Measurements from ENCODE around the gene NPPB.

Gene NPPB

GRCh38 chr1:11869104-11869503 lies 10.4 kb upstream of the NPPB start:
- no peak overlapping the region for H3K4me3 ChIP-seq (replicated peaks; ENCODE audit: low read depth, low read length)
- H3K27me3 ChIP-seq (replicated peaks; ENCODE audit: control insufficient read depth, insufficient read depth, low read length) = no peaks in the 10 kb centered on the region; the same call in none of the 2 replicates
- no peak for DNase-seq (ENCODE audit: extremely low read depth, insufficient read length)
- TF ChIP-seq CTCF (IDR thresholded peaks at IDR 0.05; ENCODE audit: insufficient read depth, low read length, poor library complexity, severe bottlenecking) = no peak
- H3K36me3 ChIP-seq (ENCODE audit: control insufficient read depth, insufficient read depth, low read length) = no peaks in the 10 kb centered on the region

- TF ChIP-seq CTCF (IDR thresholded peaks at IDR 0.05; ENCODE audit: insufficient read depth, low read length, poor library complexity, severe bottlenecking) = no peak
- Histone ChIP-seq H3K27me3 (replicated peaks; ENCODE audit: control insufficient read depth, insufficient read depth, low read length) (no peaks in the 10 kb centered on the region; the same call in none of the 2 replicates), H3K4me3 (replicated peaks; ENCODE audit: low read depth, low read length) (no peak overlapping the region), H3K36me3 (ENCODE audit: control insufficient read depth, insufficient read depth, low read length) (no peaks in the 10 kb centered on the region)
- DNase-seq (ENCODE audit: extremely low read depth, insufficient read length) = no peak
Measured at GRCh38 chr1:11868331-11868980, 9.7 kb upstream of the NPPB start.

GRCh38 chr1:11862890-11863289 lies 4.1 kb upstream of the NPPB start:
- H3K36me3 ChIP-seq (ENCODE audit: control insufficient read depth, insufficient read depth, low read length) = no peaks in the 10 kb centered on the region
- DNase-seq (ENCODE audit: extremely low read depth, insufficient read length) = no peak
- TF ChIP-seq CTCF (IDR thresholded peaks at IDR 0.05; ENCODE audit: insufficient read depth, low read length, poor library complexity, severe bottlenecking) = no peak
- peaks cover 3% of the 10 kb centered on the region for H3K27me3 ChIP-seq (replicated peaks; ENCODE audit: control insufficient read depth, insufficient read depth, low read length)
- H3K4me3 ChIP-seq (replicated peaks; ENCODE audit: low read depth, low read length) = no peak overlapping the region

GRCh38 chr1:11860587-11860986 lies 1.8 kb upstream of the NPPB start:
- TF ChIP-seq CTCF (IDR thresholded peaks at IDR 0.05; ENCODE audit: insufficient read depth, low read length, poor library complexity, severe bottlenecking) = no peak
- Histone ChIP-seq H3K4me3 (replicated peaks; ENCODE audit: low read depth, low read length) (no peak overlapping the region), H3K36me3 (ENCODE audit: control insufficient read depth, insufficient read depth, low read length) (no peaks in the 10 kb centered on the region), H3K27me3 (replicated peaks; ENCODE audit: control insufficient read depth, insufficient read depth, low read length) (peaks cover 3% of the 10 kb centered on the region)
- DNase-seq (ENCODE audit: extremely low read depth, insufficient read length) = no peak

GRCh38 chr1:11860083-11860482 lies 1.3 kb upstream of the NPPB start:
- H3K27me3 ChIP-seq (replicated peaks; ENCODE audit: control insufficient read depth, insufficient read depth, low read length) = peaks cover 3% of the 10 kb centered on the region
- TF ChIP-seq CTCF (IDR thresholded peaks at IDR 0.05; ENCODE audit: insufficient read depth, low read length, poor library complexity, severe bottlenecking) = no peak
- DNase-seq (ENCODE audit: extremely low read depth, insufficient read length) = no peak
- H3K4me3 ChIP-seq (replicated peaks; ENCODE audit: low read depth, low read length) = no peak overlapping the region
- no peaks in the 10 kb centered on the region for H3K36me3 ChIP-seq (ENCODE audit: control insufficient read depth, insufficient read depth, low read length)
